Heart left ventricle (tissue), 13 donors: ENCODE results near the gene PDE6A.
"Not testable (repeated sequence)": the region's sequence is repeated elsewhere in the genome, so short reads cannot be mapped to it uniquely, and the experiment has no call there.

Experiments
- CTCF ChIP-seq, 12 donors: fragments of 200-600 bp; sonication (generic) in 4 of 12; IDR thresholded peaks; one replicate each; pipeline versions ENCODE4 v1.5.0 to v1.8.0; 2018 to 2022; ENCODE audit warnings: antibody characterized with exemption in 12 of 12, mild to moderate bottlenecking in 5 of 12
- POLR2A ChIP-seq, 2 donors: fragments of 450-650 bp; IDR thresholded peaks; one replicate each; pipeline ENCODE4 v1.6.1; 2017; ENCODE audit warnings: antibody characterized with exemption in 2 of 2, mild to moderate bottlenecking in 2 of 2, moderate library complexity in 2 of 2
- donor health status: ischemic (EF 13 %, LVEDD 7.1; RV severe dilation, severe dysfunction).
- donor health status: DM: no; HTN: yes; CAD: no.
- donor health status: DM: no; HTN: no; CAD: no.
- donor health status: ischemic (EF 25% LVEDD 6.9; RV normal size, moderate dysfunction).
- donor health status: ischemic (EF 25% LVEDD 5.7; RV mildly dilated, moderate dysfunction).
- donor health status: ischemic (EF 35%, LVEDD 5.7; RV mildly dilated, moderate dysfunction).
- donor health status: nonischemic (EF 11% LVEDD 7.7; RV severe dilation, severe dysfunction).
- donor health status: DM: yes; HTN: yes; CAD: no.
- donor health status: PGD.
- donor health status: ischemic (EF 29% LVEDD 5.4; RV normal size, mild dysfunction).
- donor health status: nonischemic (EF 23%, LVEDD 6.1; RV moderate dilation, normal function).

- TF ChIP-seq CTCF, POLR2A (IDR thresholded peaks at IDR 0.05): not testable (repeated sequence)
Observed at GRCh38 chr5:149942741-149943169, 1.8 kb downstream of the PDE6A start.
